HG02870 (cell line): ENCODE results near the gene DAAM1.

Source experiments
- ATAC-seq: cut with Tn5 transposase; IDR thresholded peaks from one replicate; pipeline ENCODE4 v1.9.1; 2021; ENCODE audit warnings: mild to moderate bottlenecking, moderate library complexity; ENCODE audit not compliant: unreplicated experiment

DAAM1 gene

GRCh38 chr14:59281609-59282377 lies 93.3 kb downstream of the DAAM1 start:
- no peak for ATAC-seq

GRCh38 chr14:59282378-59282765 lies 93.9 kb downstream of the DAAM1 start:
- ATAC-seq, result no peak

GRCh38 chr14:59283361-59283760 lies 94.9 kb downstream of the DAAM1 start:
- ATAC-seq, result no peak

- ATAC-seq, result no peak
These were observed 95.6 kb downstream of the DAAM1 start for GRCh38 chr14:59284059-59284458.

GRCh38 chr14:59292028-59292427 lies 103.6 kb downstream of the DAAM1 start:
- no peak for ATAC-seq

- no peak for ATAC-seq
These were observed 104.6 kb downstream of the DAAM1 start for GRCh38 chr14:59292921-59293534.

GRCh38 chr14:59293935-59294661 lies 105.6 kb downstream of the DAAM1 start:
- ATAC-seq, result no peak

- ATAC-seq, result no peak
These were observed 106.2 kb downstream of the DAAM1 start for GRCh38 chr14:59294662-59294992.

- ATAC-seq, result no peak
These were observed 107.5 kb downstream of the DAAM1 start for GRCh38 chr14:59295951-59296350.

GRCh38 chr14:59296508-59296907 lies 108.0 kb downstream of the DAAM1 start:
- ATAC-seq, result no peak

GRCh38 chr14:59297071-59297776 lies 108.8 kb downstream of the DAAM1 start:
- no peak for ATAC-seq

GRCh38 chr14:59299731-59300130 lies 111.3 kb downstream of the DAAM1 start:
- no peak for ATAC-seq

- peak; percentile 63 for ATAC-seq
These were observed 112.9 kb downstream of the DAAM1 start for GRCh38 chr14:59301354-59301753.

GRCh38 chr14:59302313-59302712 lies 113.8 kb downstream of the DAAM1 start:
- ATAC-seq, result no peak

GRCh38 chr14:59303216-59303615 lies 114.7 kb downstream of the DAAM1 start:
- ATAC-seq, result no peak

GRCh38 chr14:59305231-59305630 lies 116.8 kb downstream of the DAAM1 start:
- no peak for ATAC-seq

GRCh38 chr14:59305836-59306555 lies 117.5 kb downstream of the DAAM1 start:
- no peak for ATAC-seq

GRCh38 chr14:59306775-59307174 lies 118.3 kb downstream of the DAAM1 start:
- no peak for ATAC-seq

- ATAC-seq, result no peak
These were observed 119.6 kb downstream of the DAAM1 start for GRCh38 chr14:59308086-59308485.

GRCh38 chr14:59308673-59309072 lies 120.2 kb downstream of the DAAM1 start:
- ATAC-seq, result no peak
